ENCODE data around the gene NEDD9.

NEDD9 gene

GRCh38 chr6:11258260-11259237, 26.1 kb upstream of the NEDD9 start:
- no peak for TF ChIP-seq TOX (CRISPR knock-in tag; IDR thresholded peaks at IDR 0.05; ENCODE audit: borderline replicate concordance)
- TF ChIP-seq ARNTL (CRISPR knock-in tag; IDR thresholded peaks at IDR 0.05; ENCODE audit: borderline replicate concordance, low read depth) = no peak
- TF ChIP-seq CSRNP3 (CRISPR knock-in tag; IDR thresholded peaks at IDR 0.05) = no peak
- TF ChIP-seq POU6F1 (CRISPR knock-in tag; IDR thresholded peaks at IDR 0.05; ENCODE audit: borderline replicate concordance, low read depth) = no peak
- TF ChIP-seq PATZ1 (CRISPR knock-in tag; IDR thresholded peaks at IDR 0.05; ENCODE audit: borderline replicate concordance) = no peak
- TF ChIP-seq OSR1 (CRISPR knock-in tag; IDR thresholded peaks at IDR 0.05) = no peak
- TF ChIP-seq ZNF565 (CRISPR knock-in tag; conservative IDR thresholded peaks at IDR 0.05; ENCODE audit: low read depth) = no peak
- TF ChIP-seq ZFP3 (CRISPR knock-in tag; IDR thresholded peaks at IDR 0.05) = no peak
- TF ChIP-seq CSDC2 (CRISPR knock-in tag; IDR thresholded peaks at IDR 0.05) = no peak
- TF ChIP-seq ESRRG (CRISPR knock-in tag; IDR thresholded peaks at IDR 0.05) = no peak
- no peak for TF ChIP-seq TSHZ2 (CRISPR knock-in tag; IDR thresholded peaks at IDR 0.05)
- ATAC-seq = no peak; the same call in 2 of the 3 replicates

- ATAC-seq = no peak
- TF ChIP-seq ZFP3 (CRISPR knock-in tag; IDR thresholded peaks at IDR 0.05) = no peak
Observed at GRCh38 chr6:11255610-11256009, 23.1 kb upstream of the NEDD9 start.

GRCh38 chr6:11253594-11253993, 21.1 kb upstream of the NEDD9 start:
- ATAC-seq = no peak
- no peak for TF ChIP-seq TOX (CRISPR knock-in tag; IDR thresholded peaks at IDR 0.05; ENCODE audit: borderline replicate concordance)
- no peak for TF ChIP-seq TSHZ2 (CRISPR knock-in tag; IDR thresholded peaks at IDR 0.05)
- no peak for TF ChIP-seq ZC3H10 (CRISPR knock-in tag; IDR thresholded peaks at IDR 0.05)
- no peak for TF ChIP-seq POU6F1 (CRISPR knock-in tag; IDR thresholded peaks at IDR 0.05; ENCODE audit: borderline replicate concordance, low read depth)
- no peak for TF ChIP-seq SNAI2 (CRISPR knock-in tag; IDR thresholded peaks at IDR 0.05)
- no peak for TF ChIP-seq ZFP3 (CRISPR knock-in tag; IDR thresholded peaks at IDR 0.05)
- no peak for TF ChIP-seq ZFP30 (CRISPR knock-in tag; IDR thresholded peaks at IDR 0.05)
- no peak for TF ChIP-seq ZNF8 (CRISPR knock-in tag; IDR thresholded peaks at IDR 0.05)
- TF ChIP-seq BACH2 (CRISPR knock-in tag; IDR thresholded peaks at IDR 0.05; ENCODE audit: borderline replicate concordance) = no peak
- TF ChIP-seq ZNF565 (CRISPR knock-in tag; conservative IDR thresholded peaks at IDR 0.05; ENCODE audit: low read depth) = no peak
- TF ChIP-seq CSDC2 (CRISPR knock-in tag; IDR thresholded peaks at IDR 0.05) = no peak
- no peak for TF ChIP-seq ISL1 (CRISPR knock-in tag; IDR thresholded peaks at IDR 0.05)

Measured in SK-N-SH treated with all-trans-retinoic acid at 6 μM for 48 hours (cell line).